ENCODE measurements around the gene ZNF837.
"Not testable (repeated sequence)": the region's sequence is repeated elsewhere in the genome, so short reads cannot be mapped to it uniquely, and the experiment has no call there.

The ZNF837 gene

GRCh38 chr19:58395979-58396627 lies 15.3 kb upstream of the ZNF837 start:
- DNase-seq (ENCODE audit: low read depth) = no peak

GRCh38 chr19:58395220-58395978 lies 14.6 kb upstream of the ZNF837 start, which contains the start of gene RNF225:
Gene RNF225 (plus strand): TSS chr19:58395656. CDS start chr19:58396090, 434 bp downstream.
- no peak for DNase-seq (ENCODE audit: low read depth)

- no peak for DNase-seq (ENCODE audit: low read depth)
These were observed 14.0 kb upstream of the ZNF837 start for GRCh38 chr19:58394821-58395219.

GRCh38 chr19:58393725-58394033 lies 12.8 kb upstream of the ZNF837 start:
- DNase-seq (ENCODE audit: low read depth) = no peak

- no peak for DNase-seq (ENCODE audit: low read depth)
These were observed 12.3 kb upstream of the ZNF837 start for GRCh38 chr19:58392945-58393724.

GRCh38 chr19:58388175-58388526 lies 7.3 kb upstream of the ZNF837 start:
- no peak for DNase-seq (ENCODE audit: low read depth)

GRCh38 chr19:58387338-58388174 lies 6.7 kb upstream of the ZNF837 start:
- DNase-seq (ENCODE audit: low read depth) = no peak

- peak; percentile 89 for DNase-seq (ENCODE audit: low read depth)
These were observed 5.9 kb upstream of the ZNF837 start, which contains the start of gene RPS5 for GRCh38 chr19:58386576-58387337. Gene RPS5 (plus strand): TSS chr19:58387269. CDS start chr19:58388138, 869 bp downstream.

GRCh38 chr19:58385891-58386575 lies 5.2 kb upstream of the ZNF837 start:
- no peak for DNase-seq (ENCODE audit: low read depth)

- no peak for DNase-seq (ENCODE audit: low read depth)
These were observed 4.6 kb upstream of the ZNF837 start for GRCh38 chr19:58385313-58385890.

GRCh38 chr19:58382997-58383603 lies 2.3 kb upstream of the ZNF837 start:
- no peak for DNase-seq (ENCODE audit: low read depth)

GRCh38 chr19:58381460-58382212 lies 806 bp upstream of the ZNF837 start:
- no peak for DNase-seq (ENCODE audit: low read depth)

GRCh38 chr19:58380037-58380661 lies 681 bp downstream of the ZNF837 start:
- DNase-seq (ENCODE audit: low read depth) = no peak

- no peak for DNase-seq (ENCODE audit: low read depth)
These were observed 1.6 kb downstream of the ZNF837 start for GRCh38 chr19:58379246-58379645.

- DNase-seq (ENCODE audit: low read depth) = not testable (repeated sequence)
These were observed 4.1 kb downstream of the ZNF837 start for GRCh38 chr19:58376724-58377123.

- no peak for DNase-seq (ENCODE audit: low read depth)
These were observed 6.6 kb downstream of the ZNF837 start for GRCh38 chr19:58374200-58374599.

GRCh38 chr19:58372311-58373133 lies 8.3 kb downstream of the ZNF837 start:
- DNase-seq (ENCODE audit: low read depth) = no peak
